H1 (cell line): ENCODE data around the gene RERE. TPM values are rescaled to one million over a fixed set of nuclear protein-coding genes. Genes with fewer than 3 reads are reported as not detected.

Experiments
- CTCF ChIA-PET: fragments of 300-600 bp; sonication (Branson Sonifier 250); formaldehyde crosslinking; loops from one replicate; lab custom pipeline; 2021; ENCODE audit not compliant: partially characterized antibody; lab: Charles Lee
- POLR2A ChIA-PET: fragments of 300-600 bp; sonication (Branson Sonifier 250); formaldehyde crosslinking; loops from one replicate; lab custom pipeline; 2021; ENCODE audit warnings: inconsistent platforms; ENCODE audit not compliant: partially characterized antibody; lab: Charles Lee
- DNase-seq, 2 experiments: peaks; one replicate each; pipeline versions ENCODE4 v3.0.0 to v3.0.0-alpha.2; 2010 to 2022; ENCODE audit warnings: low spot score in 2 of 2, low read depth in 1 of 2, mixed read lengths in 1 of 2
- FAIRE-seq: peaks from 2 replicates; lab custom pipeline; 2011; peaks lifted over from hg19 to GRCh38; lab: Jason Lieb, UNC
- H2AFZ ChIP-seq: 2 replicates; pipeline ENCODE4 v1.8.1; 2012; ENCODE audit warnings: low read length, inconsistent platforms
- H2AK5ac ChIP-seq: 2 replicates; pipeline ENCODE4 v1.6.1; 2013; ENCODE audit warnings: low read depth, low read length
- H2BK120ac ChIP-seq: replicated peaks from 2 replicates; pipeline ENCODE3; 2013; ENCODE audit warnings: low read depth, low read length, inconsistent platforms
- H2BK12ac ChIP-seq: 2 replicates; pipeline ENCODE4 v1.6.1; 2013; ENCODE audit warnings: low read depth, low read length
- H2BK15ac ChIP-seq: 2 replicates; pipeline ENCODE4 v1.6.1; 2013; ENCODE audit warnings: low read length
- H2BK20ac ChIP-seq: 2 replicates; pipeline ENCODE4 v1.6.1; 2013; ENCODE audit warnings: low read length
- H2BK5ac ChIP-seq: 2 replicates; pipeline ENCODE4 v1.6.1; 2013; ENCODE audit warnings: low read depth, low read length
- H3K14ac ChIP-seq: 2 replicates; pipeline ENCODE4 v1.6.1; 2013; ENCODE audit warnings: inconsistent platforms; ENCODE audit not compliant: insufficient read length
- H3K18ac ChIP-seq: 2 replicates; pipeline ENCODE4 v1.6.1; 2013; ENCODE audit warnings: low read length; ENCODE audit errors: extremely low read depth
- H3K23ac ChIP-seq: 2 replicates; pipeline ENCODE4 v1.6.1; 2013; ENCODE audit warnings: inconsistent platforms; ENCODE audit not compliant: insufficient read length
- H3K23me2 ChIP-seq: 2 replicates; pipeline ENCODE4 v1.6.1; 2013; ENCODE audit warnings: low read depth, low read length
- H3K27ac ChIP-seq: 2 replicates; pipeline ENCODE4 v1.6.1; 2011; ENCODE audit warnings: low read depth, low read length, inconsistent platforms
- H3K27me3 ChIP-seq, 4 experiments: replicated peaks in 1 of 4; 1 replicate in 1 of 4; 2 replicates in 3 of 4; pipeline versions ENCODE4 v1.6.1 to v1.8.1; 2011 to 2013; ENCODE audit warnings: low read length in 3 of 4, mild to moderate bottlenecking in 3 of 4, inconsistent platforms in 2 of 4, mixed read lengths in 2 of 4, moderate library complexity in 1 of 4; ENCODE audit not compliant: control insufficient read depth in 3 of 4, insufficient read depth in 3 of 4; ENCODE audit errors: extremely low read depth in 1 of 4
- H3K36me3 ChIP-seq, 4 experiments: 2 replicates each; pipeline versions ENCODE4 v1.6.1 to v1.8.1; 2011 to 2013; ENCODE audit warnings: mild to moderate bottlenecking in 4 of 4, low read length in 3 of 4, moderate library complexity in 2 of 4, control low read depth in 1 of 4, inconsistent platforms in 1 of 4; ENCODE audit not compliant: insufficient read depth in 4 of 4, control insufficient read depth in 2 of 4
- H3K4ac ChIP-seq: replicated peaks from 2 replicates; pipeline ENCODE3; 2013; ENCODE audit warnings: low read length, low read depth, mixed read lengths, inconsistent platforms; ENCODE audit not compliant: insufficient read length
- H3K4me1 ChIP-seq, 4 experiments: replicated peaks in 1 of 4; 1 replicate in 1 of 4; 2 replicates in 3 of 4; pipeline versions ENCODE4 v1.6.1 to v1.8.1; 2011 to 2013; ENCODE audit warnings: low read length in 3 of 4, inconsistent platforms in 2 of 4, mixed read lengths in 1 of 4; ENCODE audit not compliant: insufficient read depth in 4 of 4, control insufficient read depth in 3 of 4
- H3K4me2 ChIP-seq, 2 experiments: 2 replicates each; pipeline versions ENCODE4 v1.6.1 to v1.8.1; 2011 to 2013; ENCODE audit warnings: low read depth in 2 of 2, low read length in 2 of 2, control low read depth in 1 of 2, inconsistent platforms in 1 of 2, mild to moderate bottlenecking in 1 of 2; ENCODE audit not compliant: insufficient read depth in 1 of 2
- H3K4me3 ChIP-seq, 4 experiments: fragments of 200-600, 300-600 bp in 1 of 4; sonication (generic), shearing (Covaris generic), sonication (Bioruptor Twin) in 1 of 4; 2 replicates each; pipeline versions ENCODE4 v1.5.1 to v1.8.1; 2011 to 2016; ENCODE audit warnings: low read length in 4 of 4, low read depth in 3 of 4, control low read depth in 2 of 4, inconsistent platforms in 2 of 4, mild to moderate bottlenecking in 2 of 4, mixed read lengths in 1 of 4, moderate library complexity in 1 of 4; ENCODE audit not compliant: insufficient read depth in 2 of 4; ENCODE audit errors: extremely low read depth in 1 of 4
- H3K56ac ChIP-seq: replicated peaks from 2 replicates; pipeline ENCODE3; 2013; ENCODE audit warnings: low read depth, mild to moderate bottlenecking, mixed read lengths, low read length, inconsistent platforms; ENCODE audit not compliant: insufficient read length
- H3K79me1 ChIP-seq: 2 replicates; pipeline ENCODE4 v1.6.1; 2013; ENCODE audit warnings: low read depth, low read length, control low read depth
- H3K79me2 ChIP-seq, 2 experiments: 2 replicates each; pipeline versions ENCODE4 v1.6.1 to v1.8.1; 2012 to 2013; ENCODE audit warnings: low read length in 2 of 2, mild to moderate bottlenecking in 2 of 2, inconsistent platforms in 1 of 2; ENCODE audit not compliant: insufficient read depth in 2 of 2, control insufficient read depth in 1 of 2
- H3K9ac ChIP-seq, 4 experiments: replicated peaks in 1 of 4; 1 replicate in 1 of 4; 2 replicates in 3 of 4; pipeline versions ENCODE4 v1.6.1 to v1.8.1; 2011 to 2013; ENCODE audit warnings: low read depth in 3 of 4, low read length in 3 of 4, control low read depth in 2 of 4, mild to moderate bottlenecking in 2 of 4, moderate library complexity in 2 of 4, inconsistent platforms in 1 of 4; ENCODE audit errors: extremely low read depth in 1 of 4
- H3K9me3 ChIP-seq, 2 experiments: 2 replicates each; pipeline versions ENCODE4 v1.6.1 to v1.8.1; 2012 to 2013; ENCODE audit warnings: mild to moderate bottlenecking in 2 of 2, moderate library complexity in 2 of 2, control low read depth in 1 of 2, inconsistent platforms in 1 of 2, low read depth in 1 of 2, low read length in 1 of 2, mixed read lengths in 1 of 2; ENCODE audit not compliant: insufficient read depth in 2 of 2
- H4K20me1 ChIP-seq, 2 experiments: replicated peaks in 1 of 2; 2 replicates each; pipeline versions ENCODE3 to v1.8.1; 2011 to 2013; ENCODE audit warnings: inconsistent platforms in 2 of 2, low read length in 2 of 2, mild to moderate bottlenecking in 1 of 2; ENCODE audit not compliant: insufficient read depth in 2 of 2, control insufficient read depth in 1 of 2
- H4K5ac ChIP-seq: 2 replicates; pipeline ENCODE4 v1.6.1; 2013; ENCODE audit warnings: low read length, low read depth, mixed read lengths, inconsistent platforms; ENCODE audit not compliant: insufficient read length
- H4K8ac ChIP-seq: 2 replicates; pipeline ENCODE4 v1.8.0; 2013; ENCODE audit warnings: mild to moderate bottlenecking, moderate library complexity, low read length, inconsistent platforms; ENCODE audit not compliant: insufficient read depth; ENCODE audit errors: extremely low read depth
- H4K91ac ChIP-seq: replicated peaks from 2 replicates; pipeline ENCODE3; 2013; ENCODE audit warnings: low read length, mixed read lengths, inconsistent platforms; ENCODE audit not compliant: insufficient read length
- CBX8 ChIP-seq: fragments of 300-800, 300-1000 bp; sonication (generic); IDR thresholded peaks from 2 replicates; pipeline ENCODE4 v1.7.1; 2016; ENCODE audit warnings: low read depth, low read length, borderline replicate concordance
- EGR1 ChIP-seq: IDR thresholded peaks from 2 replicates; pipeline ENCODE4 v1.6.1; 2011; ENCODE audit warnings: low read depth, low read length, borderline replicate concordance
- KDM4A ChIP-seq: IDR thresholded peaks from one replicate; pipeline ENCODE4 v1.7.1; 2012; ENCODE audit warnings: low read depth, mild to moderate bottlenecking, moderate library complexity, low read length, inconsistent platforms; ENCODE audit not compliant: severe bottlenecking
- POLR2A ChIP-seq, 2 experiments: IDR thresholded peaks; 1 replicate in 1 of 2; 2 replicates in 1 of 2; pipeline ENCODE4 v1.6.1; 2011; ENCODE audit warnings: low read depth in 2 of 2, low read length in 2 of 2, mild to moderate bottlenecking in 2 of 2; ENCODE audit errors: control extremely low read depth in 1 of 2
- RBBP5 ChIP-seq: IDR thresholded peaks from 2 replicates; pipeline ENCODE4 v1.7.1; 2012; ENCODE audit warnings: low read depth, mild to moderate bottlenecking, inconsistent platforms, low read length, moderate library complexity, borderline replicate concordance
- SUZ12 ChIP-seq: fragments of 200-600 bp; sonication (generic); IDR thresholded peaks from 2 replicates; pipeline ENCODE4 v1.6.1; 2012; ENCODE audit warnings: mild to moderate bottlenecking, inconsistent platforms, low read length, moderate library complexity, mixed read lengths
- TBP ChIP-seq: IDR thresholded peaks from 2 replicates; pipeline ENCODE4 v1.6.1; 2011; ENCODE audit warnings: low read depth, low read length, improper control_type of control experiment
- TCF12 ChIP-seq: IDR thresholded peaks from 2 replicates; pipeline ENCODE4 v1.6.1; 2011; ENCODE audit warnings: low read depth, mild to moderate bottlenecking, low read length
- WGBS, 2 experiments: shearing (Covaris generic) in 1 of 2; methylation state at CpG; one replicate each; pipeline versions ENCODE4 v1.1.6 to v1.1.7; 2013 to 2015; ENCODE audit warnings: low lambda C conversion rate in 2 of 2, mixed read lengths in 2 of 2, inconsistent platforms in 1 of 2, low coverage in 1 of 2, missing lambda C conversion rate in 1 of 2; ENCODE audit not compliant: insufficient replicate concordance in 2 of 2, insufficient coverage in 1 of 2, insufficient read length in 1 of 2; ENCODE audit errors: extremely low coverage in 1 of 2, missing lambda C conversion rate in 1 of 2; 5-methylcytosine and 5-hydroxymethylcytosine counted together
- polyA plus RNA-seq, 7 experiments: library from polyadenylated mRNA; depleted of rRNA in 3 of 7; stranded (reverse) in 5 of 7; unstranded in 2 of 7; fragments of >200 nt in 5 of 7; fragments of 200-250 nt in 2 of 7; gene quantifications; 1 replicate in 5 of 7; 2 replicates in 1 of 7; 4 replicates in 1 of 7; pipeline versions ENCODE4 v1.2.1 to v1.2.3, GENCODE V29; 2011 to 2013; ENCODE audit warnings: missing spikeins in 2 of 7, mixed read lengths in 2 of 7
- total RNA-seq: library from RNA; stranded (reverse); fragmentation: NEBNext Ultra II Directional; extraction: Animal tissue kit (Norgen Biotek cat#: 25700); gene quantifications from 2 replicates; pipeline ENCODE4 v1.2.1, GENCODE V29; 2021

The RERE gene
- total and polyA plus RNA-seq, 2 of the 8 experiments (the other 6 are each of a cell fraction or from before 2014, with no cell fraction given), result 15.3 to 142 TPM

- ChIA-PET POLR2A (interaction anchor here (1.5 kb wide), 1 partner anchor 15 kb away, joined by 4 read pairs; no protein-coding TSS in a partner anchor), CTCF (interaction anchor here (1.0 to 2.1 kb wide), 3 partner anchors 16 to 30 kb away, joined by 3 to 7 read pairs (median 3); no protein-coding TSS in a partner anchor)
- Histone ChIP-seq H3K4me2 (no peak overlapping the region), H3K9me3 (no peaks in the 10 kb centered on the region), H2BK20ac (no peak overlapping the region), H4K20me1 (peaks cover 11 to 28% of the 10 kb centered on the region in 2 experiments), H2BK12ac (no peak overlapping the region), H3K23me2 (no peaks in the 10 kb centered on the region), H3K79me2 (peaks cover 0 to 71% of the 10 kb centered on the region in 2 experiments; a peak in 3 of 4 replicates), H3K4me1 (peaks cover 12 to 34% (median 25%) of the 10 kb centered on the region in 4 experiments), H3K14ac (no peak overlapping the region), H2BK15ac (no peak overlapping the region), H3K23ac (no peak overlapping the region), H2AK5ac (no peak overlapping the region), H2AFZ (no peak overlapping the region), H3K36me3 (no peaks in the 10 kb centered on the region), H4K5ac (no peak overlapping the region), H2BK120ac (no peak overlapping the region), H3K27me3 (no peaks in the 10 kb centered on the region), H3K79me1 (peaks cover 25% of the 10 kb centered on the region), H3K18ac (no peak overlapping the region), H3K9ac (no peak overlapping the region), H4K8ac (no peak overlapping the region), H3K4me3 (no peak overlapping the region), H3K4ac (no peak overlapping the region), H3K56ac (no peak overlapping the region), H4K91ac (no peak overlapping the region), H2BK5ac (no peak overlapping the region), H3K27ac (no peak overlapping the region)
- 90% methylated on average over 17 of the region's 17 CpGs; no CpG with 5 or more reads in 1 of the 2 experiments for WGBS, 2 experiments
- DNase-seq (no peak), FAIRE-seq (no peak)
- TF ChIP-seq TCF12, result no peak
- no peak for TF ChIP-seq CBX8
- TF ChIP-seq POLR2A (IDR thresholded peaks at IDR 0.05; ENCODE audit: control extremely low read depth in 1 of 2, low read depth in 2 of 2, low read length in 2 of 2), result no peak
- no peak for TF ChIP-seq KDM4A
- TF ChIP-seq RBBP5, result no peak
- TF ChIP-seq EGR1, result no peak
- TF ChIP-seq SUZ12, result no peak
- TF ChIP-seq TBP, result no peak
Observed at GRCh38 chr1:8377271-8377981, 440.0 kb downstream of the RERE start.
